Gastrocnemius medialis (tissue), 4 donors: ENCODE data around the gene OR2F2.

ENCODE experiments used
- CTCF ChIP-seq, 5 experiments: fragments of 450-650 bp in 3 of 5; fragments of 200-600 bp in 2 of 5; sonication (generic) in 2 of 5; IDR thresholded peaks in 4 of 5; conservative IDR thresholded peaks in 1 of 5; 1 replicate in 4 of 5; 2 replicates in 1 of 5; pipeline ENCODE4 v1.5.1; 2016 to 2019; ENCODE audit warnings: antibody characterized with exemption in 5 of 5, mild to moderate bottlenecking in 3 of 5, moderate library complexity in 3 of 5
- POLR2A ChIP-seq, 2 donors: fragments of 450-650 bp; IDR thresholded peaks; one replicate each; pipeline ENCODE4 v1.6.1; 2017; ENCODE audit warnings: antibody characterized with exemption in 2 of 2, mild to moderate bottlenecking in 2 of 2, moderate library complexity in 2 of 2

GRCh38 chr7:143945423-143945822 lies 10.4 kb downstream of the OR2F2 start:
- TF ChIP-seq POLR2A (IDR thresholded peaks at IDR 0.05) = no peak
- TF ChIP-seq CTCF (IDR thresholded peaks at IDR 0.05 in 4 of 5, conservative IDR thresholded peaks at IDR 0.05 in 1 of 5) = no peak
